SK-N-SH (cell line): ENCODE results near the gene RAG2. TPM values are rescaled to one million over a fixed set of nuclear protein-coding genes. Genes with fewer than 3 reads are reported as not detected.

Source experiments
- CTCF ChIA-PET: fragments of 300-600, 350-600 bp; formaldehyde crosslinking; extraction: SDS; loops from one replicate; lab custom pipeline; 2021; lab: Yijun Ruan, JAX
- POLR2A ChIA-PET: fragments of 350-600 bp; sonication (Branson Sonifier 250); formaldehyde crosslinking; extraction: SDS; loops from one replicate; lab custom pipeline; 2020; ENCODE audit warnings: antibody characterized with exemption, inconsistent platforms; lab: Yijun Ruan, JAX
- DNase-seq: peaks from one replicate; pipeline ENCODE4 v3.0.0; 2012
- H2AFZ ChIP-seq: fragments of 200-600 bp; sonication (generic); 2 replicates; pipeline ENCODE4 v1.8.1; 2016; ENCODE audit warnings: antibody characterized with exemption, mild to moderate bottlenecking, low read depth
- H3F3A ChIP-seq: fragments of 200-600 bp; sonication (generic); replicated peaks from 2 replicates; pipeline ENCODE3; 2016; ENCODE audit warnings: antibody characterized with exemption, mild to moderate bottlenecking; ENCODE audit not compliant: insufficient read depth
- H3K27ac ChIP-seq, 2 experiments: fragments of 200-500 bp in 1 of 2; fragments of 200-600 bp in 1 of 2; sonication (Bioruptor generic) in 1 of 2; sonication (generic), shearing (Covaris generic) in 1 of 2; 2 replicates each; pipeline versions ENCODE4 v1.5.1 to v1.6.1; 2014 to 2016; ENCODE audit warnings: low read depth in 2 of 2, inconsistent platforms in 1 of 2, low read length in 1 of 2, mild to moderate bottlenecking in 1 of 2, mixed read lengths in 1 of 2
- H3K27me3 ChIP-seq: fragments of 200-600 bp; sonication (generic), shearing (Covaris generic); 2 replicates; pipeline ENCODE4 v1.6.1; 2016; ENCODE audit warnings: mixed run types; ENCODE audit not compliant: insufficient read depth
- H3K36me3 ChIP-seq, 2 experiments: fragments of 200-500 bp in 1 of 2; fragments of 200-600 bp in 1 of 2; sonication (Bioruptor generic) in 1 of 2; sonication (generic) in 1 of 2; replicated peaks in 1 of 2; 2 replicates each; pipeline versions ENCODE3 to v1.5.1; 2014 to 2016; ENCODE audit warnings: low read length in 1 of 2, mild to moderate bottlenecking in 1 of 2; ENCODE audit not compliant: insufficient read depth in 2 of 2, control insufficient read depth in 1 of 2
- H3K4me1 ChIP-seq, 2 experiments: fragments of 200-500 bp in 1 of 2; fragments of 200-600 bp in 1 of 2; sonication (Bioruptor generic) in 1 of 2; sonication (generic), shearing (Covaris generic) in 1 of 2; 2 replicates each; pipeline versions ENCODE4 v1.5.1 to v1.6.1; 2014 to 2016; ENCODE audit warnings: low read depth in 1 of 2, low read length in 1 of 2, mixed run types in 1 of 2; ENCODE audit not compliant: insufficient read depth in 2 of 2, control insufficient read depth in 1 of 2
- H3K4me2 ChIP-seq: fragments of 200-600 bp; sonication (generic), shearing (Covaris generic); 2 replicates; pipeline ENCODE4 v1.6.1; 2017; ENCODE audit warnings: mixed run types
- H3K4me3 ChIP-seq, 2 experiments: fragments of 200-500 bp in 1 of 2; fragments of 200-600 bp in 1 of 2; sonication (Bioruptor generic) in 1 of 2; sonication (generic), shearing (Covaris generic) in 1 of 2; 2 replicates each; pipeline versions ENCODE4 v1.5.1 to v1.8.1; 2014 to 2016; ENCODE audit warnings: low read depth in 2 of 2, inconsistent platforms in 1 of 2, low read length in 1 of 2, mild to moderate bottlenecking in 1 of 2, mixed read lengths in 1 of 2, moderate library complexity in 1 of 2
- H3K79me2 ChIP-seq: fragments of 200-600 bp; sonication (generic); 2 replicates; pipeline ENCODE4 v1.8.1; 2017; ENCODE audit warnings: mild to moderate bottlenecking; ENCODE audit not compliant: insufficient read depth
- H3K9ac ChIP-seq: fragments of 200-600 bp; sonication (generic); 2 replicates; pipeline ENCODE4 v1.6.1; 2017; ENCODE audit warnings: mixed run types
- H3K9me2 ChIP-seq: fragments of 200-600 bp; sonication (generic); 2 replicates; pipeline ENCODE4 v1.6.1; 2017; ENCODE audit warnings: mixed run types
- H3K9me3 ChIP-seq: fragments of 200-600 bp; sonication (generic); 2 replicates; pipeline ENCODE4 v1.6.1; 2017; ENCODE audit warnings: mixed run types, mild to moderate bottlenecking, moderate library complexity
- H4K20me1 ChIP-seq: fragments of 200-600 bp; sonication (generic); 2 replicates; pipeline ENCODE4 v1.6.1; 2017; ENCODE audit warnings: mild to moderate bottlenecking, mixed run types; ENCODE audit not compliant: insufficient read depth
- CHD2 ChIP-seq: fragments of 150-350 bp; IDR thresholded peaks from 2 replicates; pipeline ENCODE4 v1.6.1; 2018; ENCODE audit warnings: low read length; ENCODE audit not compliant: partially characterized antibody
- EP300 ChIP-seq, 2 experiments: IDR thresholded peaks; 2 replicates each; pipeline versions ENCODE4 v1.4.0 to v1.6.1; 2012; ENCODE audit warnings: borderline replicate concordance in 1 of 2, low read depth in 1 of 2, low read length in 1 of 2
- EZH2phosphoT487 ChIP-seq: fragments of 200-600 bp; sonication (generic); IDR thresholded peaks from 2 replicates; pipeline ENCODE4 v1.6.1; 2017; ENCODE audit warnings: low read depth, mixed run types, mild to moderate bottlenecking, antibody characterized with exemption, moderate library complexity, borderline replicate concordance
- GATA2 ChIP-seq: sonication (generic); formaldehyde crosslinking; IDR thresholded peaks from 2 replicates; pipeline ENCODE4 v1.5.0; 2020; ENCODE audit warnings: mild to moderate bottlenecking, missing genetic modification reagents
- JUND ChIP-seq: IDR thresholded peaks from 2 replicates; pipeline ENCODE4 v1.4.0; 2012
- MEF2A ChIP-seq: IDR thresholded peaks from 2 replicates; pipeline ENCODE4 v1.4.0; 2012; ENCODE audit warnings: low read depth, borderline replicate concordance
- MXI1 ChIP-seq: IDR thresholded peaks from 2 replicates; pipeline ENCODE4 v1.6.1; 2012; ENCODE audit warnings: mild to moderate bottlenecking, low read depth, low read length, improper control_type of control experiment
- NRF1 ChIP-seq: IDR thresholded peaks from 2 replicates; pipeline ENCODE4 v1.6.1; 2012; ENCODE audit warnings: low read depth, mild to moderate bottlenecking, low read length
- SIN3A ChIP-seq: IDR thresholded peaks from 2 replicates; pipeline ENCODE4 v1.6.1; 2012; ENCODE audit warnings: low read depth, mild to moderate bottlenecking, low read length, moderate library complexity, borderline replicate concordance
- SMC3 ChIP-seq: IDR thresholded peaks from 2 replicates; pipeline ENCODE4 v1.6.1; 2012; ENCODE audit warnings: low read depth, low read length, improper control_type of control experiment
- TCF12 ChIP-seq: IDR thresholded peaks from 2 replicates; pipeline ENCODE4 v1.4.0; 2012
- TEAD4 ChIP-seq: IDR thresholded peaks from 2 replicates; pipeline ENCODE4 v1.4.0; 2012; ENCODE audit warnings: mild to moderate bottlenecking, borderline replicate concordance; ENCODE audit not compliant: insufficient read depth
- WGBS: methylation state at CpG from one replicate; pipeline ENCODE4 v1.1.6; 2017; ENCODE audit warnings: low lambda C conversion rate; 5-methylcytosine and 5-hydroxymethylcytosine counted together
- polyA plus RNA-seq, 3 experiments: library from polyadenylated mRNA; depleted of rRNA; stranded (reverse); fragments of >200 nt; gene quantifications; 2 replicates each; pipeline ENCODE4 v1.2.3, GENCODE V29; 2012
- TF ChIP-seq, protein P1 (sequence below): fragments of 150-350 bp; IDR thresholded peaks from 2 replicates; pipeline ENCODE4 v1.6.1; 2017; ENCODE audit warnings: antibody characterized with exemption, low read length, low read depth, borderline replicate concordance
- TF ChIP-seq, protein P2 (sequence below): IDR thresholded peaks from 2 replicates; pipeline ENCODE4 v1.4.0; 2012; ENCODE audit warnings: low read depth, borderline replicate concordance
- TF ChIP-seq, protein P3 (sequence below): IDR thresholded peaks from 2 replicates; pipeline ENCODE4 v1.4.0; 2012; ENCODE audit warnings: low read depth
- TF ChIP-seq, protein P4 (sequence below): fragments of 150-350 bp; IDR thresholded peaks from 2 replicates; pipeline ENCODE4 v1.6.1; 2016; ENCODE audit warnings: mild to moderate bottlenecking, low read depth, low read length
- TF ChIP-seq, protein P5 (sequence below): IDR thresholded peaks from 2 replicates; pipeline ENCODE4 v1.4.0; 2012; ENCODE audit warnings: low read depth, borderline replicate concordance
- TF ChIP-seq, protein P6 (sequence below): IDR thresholded peaks from 2 replicates; pipeline ENCODE4; 2012
- TF ChIP-seq, protein P7 (sequence below): IDR thresholded peaks from 2 replicates; pipeline ENCODE4 v1.6.1; 2012; ENCODE audit warnings: mild to moderate bottlenecking, low read depth, low read length, moderate library complexity
- TF ChIP-seq, protein P8 (sequence below): fragments of 200-600 bp; sonication (generic); IDR thresholded peaks from 2 replicates; pipeline ENCODE4 v1.6.1; 2017; ENCODE audit warnings: antibody characterized with exemption, mild to moderate bottlenecking, moderate library complexity

Gene RAG2
- polyA plus RNA-seq, 1 of the 3 experiments (the other 2 are of a cell fraction): 0.15 TPM

DNA sequence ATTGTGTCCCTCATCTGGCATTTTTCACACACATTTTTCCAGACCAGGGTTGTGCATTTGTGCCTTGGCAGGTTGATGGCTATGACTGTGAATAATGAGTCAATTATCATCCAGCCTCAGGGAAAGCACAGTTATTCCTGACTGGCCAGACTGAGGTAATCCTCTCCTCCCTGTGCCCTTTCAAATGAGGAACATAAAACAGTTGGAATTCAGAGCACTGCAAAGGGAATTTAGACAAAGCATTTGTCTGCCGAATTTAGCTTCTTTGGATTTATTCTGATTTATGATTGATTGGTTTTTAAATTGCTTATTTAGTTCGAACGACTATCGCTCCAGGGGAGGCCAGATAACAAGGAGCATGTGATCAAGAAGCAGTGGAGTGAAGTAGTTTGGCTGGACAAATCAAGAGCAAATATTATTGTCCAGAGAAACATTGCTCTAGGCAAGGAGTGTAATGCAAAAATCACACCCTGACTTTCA is 30.8 kb upstream of the RAG2 start:
- ChIA-PET CTCF (interaction anchor here (0.9 to 4.6 kb wide), 12 partner anchors 9 to 136 kb away, joined by 3 to 49 read pairs (median 5); no protein-coding TSS in a partner anchor), POLR2A (interaction anchor here (1.1 to 2.0 kb wide), 2 partner anchors 10 to 64 kb away, joined by 4 to 16 read pairs; no protein-coding TSS in a partner anchor)
- H3F3A ChIP-seq: no peaks in the 10 kb centered on the region
- H3K4me2 ChIP-seq: no peak overlapping the region
- no peak overlapping the region for H3K9ac ChIP-seq
- no peak overlapping the region for H3K4me3 ChIP-seq
- H3K79me2 ChIP-seq: no peaks in the 10 kb centered on the region
- no peaks in the 10 kb centered on the region for H3K9me2 ChIP-seq
- H3K9me3 ChIP-seq: no peaks in the 10 kb centered on the region
- no peak overlapping the region for H2AFZ ChIP-seq
- no peaks in the 10 kb centered on the region for H4K20me1 ChIP-seq
- peaks cover 0 to 8% of the 10 kb centered on the region in 2 experiments for H3K36me3 ChIP-seq
- peak; percentile 58 for DNase-seq
- no peaks in the 10 kb centered on the region for H3K27me3 ChIP-seq
- peaks cover 0 to 39% of the 10 kb centered on the region in 2 experiments; a peak in 2 of 4 replicates for H3K4me1 ChIP-seq
- H3K27ac ChIP-seq: peak overlapping the region in 1 of 2 experiments; percentile 99; a peak in 2 of 4 replicates
- WGBS: 68% methylated on average over 4 of the region's 4 CpGs
- TF ChIP-seq NRF1 (no peak), MEF2A (no peak), CHD2 (peak; percentile 57), GATA2 (CRISPR knock-in tag) (peak; percentile 61), SMC3 (no peak), MXI1 (peak; percentile 44; the same call in 1 of the 2 replicates), SIN3A (no peak), EZH2phosphoT487 (no peak), EP300 (IDR thresholded peaks at IDR 0.05; ENCODE audit: borderline replicate concordance in 1 of 2, low read depth in 1 of 2, low read length in 1 of 2) (peak in 1 of 2 experiments; percentile 93; a peak in 2 of 4 replicates), TEAD4 (no peak), TCF12 (peak; percentile 40; the same call in 1 of the 2 replicates), JUND (no peak)
- TF ChIP-seq, protein P1, sequence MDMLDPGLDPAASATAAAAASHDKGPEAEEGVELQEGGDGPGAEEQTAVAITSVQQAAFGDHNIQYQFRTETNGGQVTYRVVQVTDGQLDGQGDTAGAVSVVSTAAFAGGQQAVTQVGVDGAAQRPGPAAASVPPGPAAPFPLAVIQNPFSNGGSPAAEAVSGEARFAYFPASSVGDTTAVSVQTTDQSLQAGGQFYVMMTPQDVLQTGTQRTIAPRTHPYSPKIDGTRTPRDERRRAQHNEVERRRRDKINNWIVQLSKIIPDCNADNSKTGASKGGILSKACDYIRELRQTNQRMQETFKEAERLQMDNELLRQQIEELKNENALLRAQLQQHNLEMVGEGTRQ: no peak
- TF ChIP-seq, protein P2, sequence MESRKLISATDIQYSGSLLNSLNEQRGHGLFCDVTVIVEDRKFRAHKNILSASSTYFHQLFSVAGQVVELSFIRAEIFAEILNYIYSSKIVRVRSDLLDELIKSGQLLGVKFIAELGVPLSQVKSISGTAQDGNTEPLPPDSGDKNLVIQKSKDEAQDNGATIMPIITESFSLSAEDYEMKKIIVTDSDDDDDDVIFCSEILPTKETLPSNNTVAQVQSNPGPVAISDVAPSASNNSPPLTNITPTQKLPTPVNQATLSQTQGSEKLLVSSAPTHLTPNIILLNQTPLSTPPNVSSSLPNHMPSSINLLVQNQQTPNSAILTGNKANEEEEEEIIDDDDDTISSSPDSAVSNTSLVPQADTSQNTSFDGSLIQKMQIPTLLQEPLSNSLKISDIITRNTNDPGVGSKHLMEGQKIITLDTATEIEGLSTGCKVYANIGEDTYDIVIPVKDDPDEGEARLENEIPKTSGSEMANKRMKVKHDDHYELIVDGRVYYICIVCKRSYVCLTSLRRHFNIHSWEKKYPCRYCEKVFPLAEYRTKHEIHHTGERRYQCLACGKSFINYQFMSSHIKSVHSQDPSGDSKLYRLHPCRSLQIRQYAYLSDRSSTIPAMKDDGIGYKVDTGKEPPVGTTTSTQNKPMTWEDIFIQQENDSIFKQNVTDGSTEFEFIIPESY: no peak
- TF ChIP-seq, protein P3, sequence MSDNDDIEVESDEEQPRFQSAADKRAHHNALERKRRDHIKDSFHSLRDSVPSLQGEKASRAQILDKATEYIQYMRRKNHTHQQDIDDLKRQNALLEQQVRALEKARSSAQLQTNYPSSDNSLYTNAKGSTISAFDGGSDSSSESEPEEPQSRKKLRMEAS: no peak
- TF ChIP-seq, protein P4, sequence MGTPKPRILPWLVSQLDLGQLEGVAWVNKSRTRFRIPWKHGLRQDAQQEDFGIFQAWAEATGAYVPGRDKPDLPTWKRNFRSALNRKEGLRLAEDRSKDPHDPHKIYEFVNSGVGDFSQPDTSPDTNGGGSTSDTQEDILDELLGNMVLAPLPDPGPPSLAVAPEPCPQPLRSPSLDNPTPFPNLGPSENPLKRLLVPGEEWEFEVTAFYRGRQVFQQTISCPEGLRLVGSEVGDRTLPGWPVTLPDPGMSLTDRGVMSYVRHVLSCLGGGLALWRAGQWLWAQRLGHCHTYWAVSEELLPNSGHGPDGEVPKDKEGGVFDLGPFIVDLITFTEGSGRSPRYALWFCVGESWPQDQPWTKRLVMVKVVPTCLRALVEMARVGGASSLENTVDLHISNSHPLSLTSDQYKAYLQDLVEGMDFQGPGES: no peak
- TF ChIP-seq, protein P5, sequence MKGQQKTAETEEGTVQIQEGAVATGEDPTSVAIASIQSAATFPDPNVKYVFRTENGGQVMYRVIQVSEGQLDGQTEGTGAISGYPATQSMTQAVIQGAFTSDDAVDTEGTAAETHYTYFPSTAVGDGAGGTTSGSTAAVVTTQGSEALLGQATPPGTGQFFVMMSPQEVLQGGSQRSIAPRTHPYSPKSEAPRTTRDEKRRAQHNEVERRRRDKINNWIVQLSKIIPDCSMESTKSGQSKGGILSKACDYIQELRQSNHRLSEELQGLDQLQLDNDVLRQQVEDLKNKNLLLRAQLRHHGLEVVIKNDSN: no peak
- TF ChIP-seq, protein P6, sequence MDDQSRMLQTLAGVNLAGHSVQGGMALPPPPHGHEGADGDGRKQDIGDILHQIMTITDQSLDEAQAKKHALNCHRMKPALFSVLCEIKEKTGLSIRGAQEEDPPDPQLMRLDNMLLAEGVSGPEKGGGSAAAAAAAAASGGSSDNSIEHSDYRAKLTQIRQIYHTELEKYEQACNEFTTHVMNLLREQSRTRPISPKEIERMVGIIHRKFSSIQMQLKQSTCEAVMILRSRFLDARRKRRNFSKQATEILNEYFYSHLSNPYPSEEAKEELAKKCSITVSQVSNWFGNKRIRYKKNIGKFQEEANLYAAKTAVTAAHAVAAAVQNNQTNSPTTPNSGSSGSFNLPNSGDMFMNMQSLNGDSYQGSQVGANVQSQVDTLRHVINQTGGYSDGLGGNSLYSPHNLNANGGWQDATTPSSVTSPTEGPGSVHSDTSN: peak; percentile 44; the same call in 1 of the 2 replicates
- TF ChIP-seq, protein P7, sequence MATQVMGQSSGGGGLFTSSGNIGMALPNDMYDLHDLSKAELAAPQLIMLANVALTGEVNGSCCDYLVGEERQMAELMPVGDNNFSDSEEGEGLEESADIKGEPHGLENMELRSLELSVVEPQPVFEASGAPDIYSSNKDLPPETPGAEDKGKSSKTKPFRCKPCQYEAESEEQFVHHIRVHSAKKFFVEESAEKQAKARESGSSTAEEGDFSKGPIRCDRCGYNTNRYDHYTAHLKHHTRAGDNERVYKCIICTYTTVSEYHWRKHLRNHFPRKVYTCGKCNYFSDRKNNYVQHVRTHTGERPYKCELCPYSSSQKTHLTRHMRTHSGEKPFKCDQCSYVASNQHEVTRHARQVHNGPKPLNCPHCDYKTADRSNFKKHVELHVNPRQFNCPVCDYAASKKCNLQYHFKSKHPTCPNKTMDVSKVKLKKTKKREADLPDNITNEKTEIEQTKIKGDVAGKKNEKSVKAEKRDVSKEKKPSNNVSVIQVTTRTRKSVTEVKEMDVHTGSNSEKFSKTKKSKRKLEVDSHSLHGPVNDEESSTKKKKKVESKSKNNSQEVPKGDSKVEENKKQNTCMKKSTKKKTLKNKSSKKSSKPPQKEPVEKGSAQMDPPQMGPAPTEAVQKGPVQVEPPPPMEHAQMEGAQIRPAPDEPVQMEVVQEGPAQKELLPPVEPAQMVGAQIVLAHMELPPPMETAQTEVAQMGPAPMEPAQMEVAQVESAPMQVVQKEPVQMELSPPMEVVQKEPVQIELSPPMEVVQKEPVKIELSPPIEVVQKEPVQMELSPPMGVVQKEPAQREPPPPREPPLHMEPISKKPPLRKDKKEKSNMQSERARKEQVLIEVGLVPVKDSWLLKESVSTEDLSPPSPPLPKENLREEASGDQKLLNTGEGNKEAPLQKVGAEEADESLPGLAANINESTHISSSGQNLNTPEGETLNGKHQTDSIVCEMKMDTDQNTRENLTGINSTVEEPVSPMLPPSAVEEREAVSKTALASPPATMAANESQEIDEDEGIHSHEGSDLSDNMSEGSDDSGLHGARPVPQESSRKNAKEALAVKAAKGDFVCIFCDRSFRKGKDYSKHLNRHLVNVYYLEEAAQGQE: no peak
- TF ChIP-seq, protein P8, sequence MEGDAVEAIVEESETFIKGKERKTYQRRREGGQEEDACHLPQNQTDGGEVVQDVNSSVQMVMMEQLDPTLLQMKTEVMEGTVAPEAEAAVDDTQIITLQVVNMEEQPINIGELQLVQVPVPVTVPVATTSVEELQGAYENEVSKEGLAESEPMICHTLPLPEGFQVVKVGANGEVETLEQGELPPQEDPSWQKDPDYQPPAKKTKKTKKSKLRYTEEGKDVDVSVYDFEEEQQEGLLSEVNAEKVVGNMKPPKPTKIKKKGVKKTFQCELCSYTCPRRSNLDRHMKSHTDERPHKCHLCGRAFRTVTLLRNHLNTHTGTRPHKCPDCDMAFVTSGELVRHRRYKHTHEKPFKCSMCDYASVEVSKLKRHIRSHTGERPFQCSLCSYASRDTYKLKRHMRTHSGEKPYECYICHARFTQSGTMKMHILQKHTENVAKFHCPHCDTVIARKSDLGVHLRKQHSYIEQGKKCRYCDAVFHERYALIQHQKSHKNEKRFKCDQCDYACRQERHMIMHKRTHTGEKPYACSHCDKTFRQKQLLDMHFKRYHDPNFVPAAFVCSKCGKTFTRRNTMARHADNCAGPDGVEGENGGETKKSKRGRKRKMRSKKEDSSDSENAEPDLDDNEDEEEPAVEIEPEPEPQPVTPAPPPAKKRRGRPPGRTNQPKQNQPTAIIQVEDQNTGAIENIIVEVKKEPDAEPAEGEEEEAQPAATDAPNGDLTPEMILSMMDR: no peak
